Nephron progenitor cell (in vitro differentiated cells): Measurements from ENCODE around the gene IQGAP2.

Experiments used
- DNase-seq: peaks from one replicate; pipeline ENCODE4 v3.0.0; 2021
- H3K27ac Mint-ChIP-seq: 2 replicates; pipeline ENCODE4 v1.8.0; 2021; ENCODE audit warnings: mild to moderate bottlenecking, moderate library complexity, mixed read lengths
- H3K27me3 Mint-ChIP-seq: 2 replicates; pipeline ENCODE4 v1.8.0; 2021; ENCODE audit warnings: mild to moderate bottlenecking, low read depth, mixed read lengths; ENCODE audit not compliant: poor library complexity
- H3K36me3 Mint-ChIP-seq: 2 replicates; pipeline ENCODE4 v1.8.0; 2021; ENCODE audit warnings: low read depth, mixed read lengths
- H3K4me1 Mint-ChIP-seq: 2 replicates; pipeline ENCODE4 v1.8.0; 2021; ENCODE audit warnings: mixed read lengths
- H3K4me3 Mint-ChIP-seq: 2 replicates; pipeline ENCODE4 v1.8.0; 2021; ENCODE audit warnings: mild to moderate bottlenecking, moderate library complexity, mixed read lengths
- H3K9me3 Mint-ChIP-seq: 2 replicates; pipeline ENCODE4 v1.8.0; 2021; ENCODE audit warnings: mild to moderate bottlenecking, moderate library complexity, mixed read lengths
- TF ChIP-seq, protein P1 (sequence below): fragments of 200-600 bp; sonication (generic); IDR thresholded peaks from 2 replicates; pipeline ENCODE4 v1.5.0; 2021; ENCODE audit warnings: antibody characterized with exemption

Gene IQGAP2

DNA sequence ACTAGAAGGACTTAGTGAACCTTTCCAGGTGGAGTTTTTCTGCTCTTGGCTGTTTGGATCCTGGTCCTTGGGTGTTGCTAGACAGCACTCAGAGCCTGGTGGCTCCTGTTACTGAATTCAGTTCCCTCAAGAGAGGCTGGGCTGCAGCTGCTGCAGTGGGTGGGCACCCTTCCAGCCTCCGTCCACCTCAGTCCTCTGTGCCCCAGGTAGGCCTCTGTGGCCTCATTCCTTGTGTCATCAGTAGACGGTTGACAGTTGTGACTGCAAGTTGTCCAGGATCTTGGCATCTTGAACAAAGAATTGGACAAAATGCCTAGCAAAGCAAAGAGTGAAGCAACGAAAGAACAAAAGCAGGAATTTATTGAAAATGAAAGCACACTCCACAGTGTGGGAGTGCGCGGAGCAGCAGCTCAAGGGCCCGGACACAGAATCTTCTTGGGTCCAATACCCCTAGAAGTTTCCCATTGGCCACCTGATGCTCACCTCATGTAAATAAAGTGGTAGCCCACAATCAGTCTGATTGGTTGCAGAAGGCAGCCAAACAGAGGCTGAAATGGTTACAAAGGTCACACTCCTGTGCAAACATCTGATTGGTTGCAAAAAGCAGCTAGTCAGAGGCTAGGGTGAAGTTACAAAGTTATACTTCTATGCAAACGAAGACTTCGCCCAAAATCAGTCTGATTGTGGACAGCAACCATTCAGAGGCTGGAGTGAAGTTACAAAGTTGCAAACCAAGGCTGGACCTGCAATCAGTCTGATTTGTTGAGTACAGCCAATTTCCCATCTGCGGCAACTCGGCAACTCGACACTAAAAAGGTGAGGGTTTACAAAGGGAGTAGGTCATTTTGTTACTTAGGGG, 352.9 kb downstream of the IQGAP2 start:
- Mint-ChIP-seq H3K4me3 (no peak overlapping the region), H3K27me3 (no peaks in the 10 kb centered on the region), H3K36me3 (no peaks in the 10 kb centered on the region), H3K9me3 (no peaks in the 10 kb centered on the region), H3K4me1 (peaks cover 8% of the 10 kb centered on the region), H3K27ac (no peak overlapping the region)
- DNase-seq = no peak
- TF ChIP-seq, protein P1, sequence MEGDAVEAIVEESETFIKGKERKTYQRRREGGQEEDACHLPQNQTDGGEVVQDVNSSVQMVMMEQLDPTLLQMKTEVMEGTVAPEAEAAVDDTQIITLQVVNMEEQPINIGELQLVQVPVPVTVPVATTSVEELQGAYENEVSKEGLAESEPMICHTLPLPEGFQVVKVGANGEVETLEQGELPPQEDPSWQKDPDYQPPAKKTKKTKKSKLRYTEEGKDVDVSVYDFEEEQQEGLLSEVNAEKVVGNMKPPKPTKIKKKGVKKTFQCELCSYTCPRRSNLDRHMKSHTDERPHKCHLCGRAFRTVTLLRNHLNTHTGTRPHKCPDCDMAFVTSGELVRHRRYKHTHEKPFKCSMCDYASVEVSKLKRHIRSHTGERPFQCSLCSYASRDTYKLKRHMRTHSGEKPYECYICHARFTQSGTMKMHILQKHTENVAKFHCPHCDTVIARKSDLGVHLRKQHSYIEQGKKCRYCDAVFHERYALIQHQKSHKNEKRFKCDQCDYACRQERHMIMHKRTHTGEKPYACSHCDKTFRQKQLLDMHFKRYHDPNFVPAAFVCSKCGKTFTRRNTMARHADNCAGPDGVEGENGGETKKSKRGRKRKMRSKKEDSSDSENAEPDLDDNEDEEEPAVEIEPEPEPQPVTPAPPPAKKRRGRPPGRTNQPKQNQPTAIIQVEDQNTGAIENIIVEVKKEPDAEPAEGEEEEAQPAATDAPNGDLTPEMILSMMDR = no peak

GRCh38 chr5:76757049-76757448, 354.0 kb downstream of the IQGAP2 start:
- Mint-ChIP-seq H3K27ac (no peak overlapping the region), H3K4me3 (no peak overlapping the region)

More at GRCh38 chr5:76757049-76757448, 354.0 kb downstream of the IQGAP2 start:
- Mint-ChIP-seq H3K4me1 (peaks cover 8% of the 10 kb centered on the region), H3K36me3 (no peaks in the 10 kb centered on the region), H3K27me3 (no peaks in the 10 kb centered on the region), H3K9me3 (no peaks in the 10 kb centered on the region)
- TF ChIP-seq, protein P1 = no peak
- DNase-seq = no peak
